22Rv1 (cell line): Measurements from ENCODE around the gene ANKRD33B.

Experiments used
- CTCF ChIP-seq: fragments of 450-650 bp; IDR thresholded peaks from 2 replicates; pipeline ENCODE4 v1.5.1; 2017; ENCODE audit warnings: mild to moderate bottlenecking
- ZFX ChIP-seq: fragments of 450-650 bp; IDR thresholded peaks from 2 replicates; pipeline ENCODE4 v1.6.1; 2017; ENCODE audit warnings: antibody characterized with exemption, borderline replicate concordance

GRCh38 chr5:10556289-10556807 is 7.5 kb upstream of the ANKRD33B start:
- no peak for TF ChIP-seq CTCF
- TF ChIP-seq ZFX, result no peak
